ENCODE measurements around the gene CD48.
"Not testable (repeated sequence)": the region's sequence is repeated elsewhere in the genome, so short reads cannot be mapped to it uniquely, and the experiment has no call there.

The CD48 gene

GRCh38 chr1:160717306-160717705, 5.7 kb upstream of the CD48 start:
- no peak for TF ChIP-seq CTCF (IDR thresholded peaks at IDR 0.05; ENCODE audit: low read depth, low read length, missing control alignments)
- no peak for DNase-seq (ENCODE audit: low read depth)
- no peak overlapping the region for H3K4me3 ChIP-seq (ENCODE audit: low read depth, low read length)

- no peak for DNase-seq (ENCODE audit: low read depth)
- TF ChIP-seq CTCF (IDR thresholded peaks at IDR 0.05; ENCODE audit: low read depth, low read length, missing control alignments), result no peak
- no peak overlapping the region for H3K4me3 ChIP-seq (ENCODE audit: low read depth, low read length)
Observed at GRCh38 chr1:160716013-160716412, 4.4 kb upstream of the CD48 start.

GRCh38 chr1:160714034-160714648, 2.5 kb upstream of the CD48 start:
- H3K4me3 ChIP-seq (ENCODE audit: low read depth, low read length); DNase-seq (ENCODE audit: low read depth): not testable (repeated sequence)

- DNase-seq (ENCODE audit: low read depth), result no peak
- TF ChIP-seq CTCF (IDR thresholded peaks at IDR 0.05; ENCODE audit: low read depth, low read length, missing control alignments), result no peak
- no peak overlapping the region for H3K4me3 ChIP-seq (ENCODE audit: low read depth, low read length)
Observed at GRCh38 chr1:160713161-160713560, 1.5 kb upstream of the CD48 start.

GRCh38 chr1:160712525-160713080, 981 bp upstream of the CD48 start:
- H3K4me3 ChIP-seq (ENCODE audit: low read depth, low read length), result peak overlapping the region; percentile 97; the same call in 1 of the 2 replicates
- DNase-seq (ENCODE audit: low read depth), result peak; percentile 82

- TF ChIP-seq CTCF (IDR thresholded peaks at IDR 0.05; ENCODE audit: low read depth, low read length, missing control alignments), result no peak
- peak overlapping the region; percentile 97 for H3K4me3 ChIP-seq (ENCODE audit: low read depth, low read length)
- DNase-seq (ENCODE audit: low read depth), result no peak
Observed at GRCh38 chr1:160711276-160711601, 383 bp downstream of the CD48 start.

GRCh38 chr1:160710517-160711252, 937 bp downstream of the CD48 start:
- TF ChIP-seq CTCF (IDR thresholded peaks at IDR 0.05; ENCODE audit: low read depth, low read length, missing control alignments), result no peak
- no peak for DNase-seq (ENCODE audit: low read depth)
- H3K4me3 ChIP-seq (ENCODE audit: low read depth, low read length), result peak overlapping the region; percentile 97

GRCh38 chr1:160709715-160710114, 1.9 kb downstream of the CD48 start:
- TF ChIP-seq CTCF (IDR thresholded peaks at IDR 0.05; ENCODE audit: low read depth, low read length, missing control alignments), result no peak
- no peak for DNase-seq (ENCODE audit: low read depth)
- peak overlapping the region; percentile 97 for H3K4me3 ChIP-seq (ENCODE audit: low read depth, low read length)

All from GM12864 (cell line).